ENCODE results near the gene CLMP. TPM values are rescaled to one million over a fixed set of nuclear protein-coding genes. Genes with fewer than 3 reads are reported as not detected.

The CLMP gene
- total and polyA plus RNA-seq, 2 experiments from 2014 or later: 7.1 to 18.4 TPM

GRCh38 chr11:123098990-123099389, 96.1 kb downstream of the CLMP start:
- Histone ChIP-seq H3K27me3 (ENCODE audit: insufficient read depth) (no peaks in the 10 kb centered on the region), H4K20me1 (replicated peaks; ENCODE audit: insufficient read depth) (no peaks in the 10 kb centered on the region), H3K4me3 (no peak overlapping the region), H3K27ac (ENCODE audit: low read depth) (no peak overlapping the region), H3K4me2 (no peak overlapping the region), H3K9me2 (ENCODE audit: insufficient read depth) (no peaks in the 10 kb centered on the region), H3K36me3 (ENCODE audit: insufficient read depth) (no peaks in the 10 kb centered on the region), H2AFZ (no peak overlapping the region), H3F3A (replicated peaks; ENCODE audit: low read depth) (no peaks in the 10 kb centered on the region), H3K4me1 (ENCODE audit: insufficient read depth) (peaks cover 15% of the 10 kb centered on the region), H3K79me2 (replicated peaks; ENCODE audit: insufficient read depth) (no peaks in the 10 kb centered on the region)
- H3K9me3 Mint-ChIP-seq: no peaks in the 10 kb centered on the region
- peaks cover 22% of the 10 kb centered on the region for H3K4me1 Mint-ChIP-seq
- H3K27ac Mint-ChIP-seq: no peak overlapping the region
- DNase-seq (ENCODE audit: low spot score): no peak
- TF ChIP-seq EZH2phosphoT487 (IDR thresholded peaks at IDR 0.05; ENCODE audit: unreplicated experiment) (no peak), STAT1 (IDR thresholded peaks at IDR 0.05; ENCODE audit: unreplicated experiment) (no peak), ETS1 (IDR thresholded peaks at IDR 0.05) (no peak), CREB1 (CRISPR knock-in tag; IDR thresholded peaks at IDR 0.05; ENCODE audit: low read depth) (no peak), ZNF462 (CRISPR knock-in tag; IDR thresholded peaks at IDR 0.05) (no peak), REST (IDR thresholded peaks at IDR 0.05; ENCODE audit: unreplicated experiment) (no peak), ZNF114 (CRISPR knock-in tag; IDR thresholded peaks at IDR 0.05) (no peak), JUNB (IDR thresholded peaks at IDR 0.05; ENCODE audit: unreplicated experiment) (no peak), NANOG (IDR thresholded peaks at IDR 0.05; ENCODE audit: borderline replicate concordance) (no peak), POLR2AphosphoS5 (IDR thresholded peaks at IDR 0.05; ENCODE audit: low read depth) (no peak), ZNF331 (CRISPR knock-in tag; IDR thresholded peaks at IDR 0.05; ENCODE audit: low read depth) (no peak), EZH2 (IDR thresholded peaks at IDR 0.05; ENCODE audit: low read depth, unreplicated experiment) (no peak), CTCF (conservative IDR thresholded peaks at IDR 0.05; ENCODE audit: low read depth in 2 of 2) (no peak)
- H3K36me3 Mint-ChIP-seq (ENCODE audit: low read depth): peaks cover 9% of the 10 kb centered on the region; the same call in 2 of the 3 replicates
- no peak overlapping the region for H3K4me3 Mint-ChIP-seq
- no peak for ATAC-seq
- peaks cover 6% of the 10 kb centered on the region for H3K27me3 Mint-ChIP-seq (ENCODE audit: insufficient read depth, low read depth, poor library complexity)
